Nephron (organoid): ENCODE measurements around the gene RIMS4.
A peak's percentile ranks its signal among the peaks of the same experiment; 100 is the strongest.

Experiments used
- H3K27ac Mint-ChIP-seq, 3 experiments: 2 replicates each; pipeline ENCODE4 v1.8.0; 2020; ENCODE audit warnings: mixed read lengths in 3 of 3, mild to moderate bottlenecking in 2 of 3, moderate library complexity in 1 of 3
- H3K27me3 Mint-ChIP-seq: 2 replicates; pipeline ENCODE4 v1.8.0; 2021; ENCODE audit warnings: low read depth, mild to moderate bottlenecking, moderate library complexity, mixed read lengths
- H3K36me3 Mint-ChIP-seq: 2 replicates; pipeline ENCODE4 v1.8.0; 2020; ENCODE audit warnings: low read depth, mixed read lengths
- H3K4me1 Mint-ChIP-seq: 2 replicates; pipeline ENCODE4 v1.8.0; 2020; ENCODE audit warnings: mixed read lengths
- H3K4me3 Mint-ChIP-seq, 3 experiments: 2 replicates each; pipeline ENCODE4 v1.8.0; 2020; ENCODE audit warnings: mild to moderate bottlenecking in 3 of 3, mixed read lengths in 3 of 3, moderate library complexity in 2 of 3
- H3K9me3 Mint-ChIP-seq: 2 replicates; pipeline ENCODE4 v1.8.0; 2020; ENCODE audit warnings: mixed read lengths
- TF ChIP-seq, protein P1 (sequence below), 3 experiments: fragments of 200-600 bp; sonication (generic); IDR thresholded peaks; one replicate each; pipeline ENCODE4 v1.5.0; 2021; ENCODE audit warnings: antibody characterized with exemption in 3 of 3; ENCODE audit not compliant: unreplicated experiment in 3 of 3

The RIMS4 gene

DNA sequence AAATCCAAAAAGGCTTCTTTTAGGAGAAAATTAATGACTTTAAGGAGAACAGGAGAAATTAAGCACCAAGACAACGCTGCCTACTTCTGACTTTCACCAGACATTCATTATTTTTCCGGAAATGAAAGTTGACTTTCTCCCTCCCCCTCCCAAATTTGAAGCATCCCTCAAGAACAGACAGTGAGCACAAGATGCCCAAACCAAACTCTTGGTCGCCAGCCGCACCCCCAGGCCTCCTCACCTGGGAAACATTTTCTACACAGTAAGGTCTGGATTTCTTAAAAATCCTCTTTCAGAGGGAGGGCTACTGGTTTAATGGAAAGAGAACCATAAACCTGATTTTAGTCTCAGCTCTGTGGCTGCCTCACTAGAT, 2.7 kb downstream of the RIMS4 start:
- H3K4me3 Mint-ChIP-seq: peak overlapping the region in 2 of 3 experiments; percentile 7 to 88
- peaks cover 74% of the 10 kb centered on the region for H3K4me1 Mint-ChIP-seq
- no peaks in the 10 kb centered on the region for H3K36me3 Mint-ChIP-seq
- TF ChIP-seq, protein P1, sequence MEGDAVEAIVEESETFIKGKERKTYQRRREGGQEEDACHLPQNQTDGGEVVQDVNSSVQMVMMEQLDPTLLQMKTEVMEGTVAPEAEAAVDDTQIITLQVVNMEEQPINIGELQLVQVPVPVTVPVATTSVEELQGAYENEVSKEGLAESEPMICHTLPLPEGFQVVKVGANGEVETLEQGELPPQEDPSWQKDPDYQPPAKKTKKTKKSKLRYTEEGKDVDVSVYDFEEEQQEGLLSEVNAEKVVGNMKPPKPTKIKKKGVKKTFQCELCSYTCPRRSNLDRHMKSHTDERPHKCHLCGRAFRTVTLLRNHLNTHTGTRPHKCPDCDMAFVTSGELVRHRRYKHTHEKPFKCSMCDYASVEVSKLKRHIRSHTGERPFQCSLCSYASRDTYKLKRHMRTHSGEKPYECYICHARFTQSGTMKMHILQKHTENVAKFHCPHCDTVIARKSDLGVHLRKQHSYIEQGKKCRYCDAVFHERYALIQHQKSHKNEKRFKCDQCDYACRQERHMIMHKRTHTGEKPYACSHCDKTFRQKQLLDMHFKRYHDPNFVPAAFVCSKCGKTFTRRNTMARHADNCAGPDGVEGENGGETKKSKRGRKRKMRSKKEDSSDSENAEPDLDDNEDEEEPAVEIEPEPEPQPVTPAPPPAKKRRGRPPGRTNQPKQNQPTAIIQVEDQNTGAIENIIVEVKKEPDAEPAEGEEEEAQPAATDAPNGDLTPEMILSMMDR (IDR thresholded peaks at IDR 0.05; ENCODE audit: unreplicated experiment in 3 of 3): no peak
- peak overlapping the region in 1 of 3 experiments; percentile 20 for H3K27ac Mint-ChIP-seq
- H3K9me3 Mint-ChIP-seq: peaks cover 13% of the 10 kb centered on the region
- peaks cover 62% of the 10 kb centered on the region for H3K27me3 Mint-ChIP-seq

DNA sequence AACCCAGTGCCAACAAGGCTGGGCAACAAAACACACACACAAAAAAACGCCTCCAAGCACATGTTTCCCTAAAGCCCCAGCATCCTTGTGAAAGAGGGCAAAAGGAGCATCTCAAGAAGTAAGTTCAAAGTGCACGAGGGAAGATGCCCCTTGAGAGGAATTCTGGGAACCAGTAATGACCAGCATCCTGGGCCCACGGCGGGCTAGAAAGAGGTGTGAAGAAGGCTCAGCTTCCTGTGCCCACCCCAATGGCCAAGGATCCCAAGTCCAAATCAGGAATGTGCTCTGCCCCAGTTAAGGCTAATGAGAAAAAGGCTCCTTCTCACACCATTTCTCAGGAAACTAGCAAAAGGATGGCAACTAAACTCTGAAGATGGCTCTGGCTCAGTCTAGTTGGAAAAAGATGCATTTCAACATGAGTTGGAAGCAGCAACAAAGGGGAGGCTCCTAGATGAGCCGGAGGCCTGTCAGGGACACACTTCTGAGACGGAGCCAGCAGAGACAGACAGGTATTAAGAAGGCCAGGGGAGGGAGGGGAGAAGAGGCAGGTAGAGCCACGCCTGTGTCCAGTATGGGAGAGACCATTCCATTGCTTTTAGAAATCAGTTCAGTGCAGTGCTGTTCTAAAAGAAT, 3.2 kb downstream of the RIMS4 start:
- peaks cover 78% of the 10 kb centered on the region for H3K4me1 Mint-ChIP-seq
- H3K36me3 Mint-ChIP-seq: no peaks in the 10 kb centered on the region
- H3K9me3 Mint-ChIP-seq: peaks cover 11% of the 10 kb centered on the region
- peak overlapping the region in 1 of 3 experiments; percentile 20 for H3K27ac Mint-ChIP-seq
- H3K4me3 Mint-ChIP-seq: peak overlapping the region in 2 of 3 experiments; percentile 10 to 88
- TF ChIP-seq, protein P1 (IDR thresholded peaks at IDR 0.05; ENCODE audit: unreplicated experiment in 3 of 3): no peak
- peaks cover 60% of the 10 kb centered on the region for H3K27me3 Mint-ChIP-seq

DNA sequence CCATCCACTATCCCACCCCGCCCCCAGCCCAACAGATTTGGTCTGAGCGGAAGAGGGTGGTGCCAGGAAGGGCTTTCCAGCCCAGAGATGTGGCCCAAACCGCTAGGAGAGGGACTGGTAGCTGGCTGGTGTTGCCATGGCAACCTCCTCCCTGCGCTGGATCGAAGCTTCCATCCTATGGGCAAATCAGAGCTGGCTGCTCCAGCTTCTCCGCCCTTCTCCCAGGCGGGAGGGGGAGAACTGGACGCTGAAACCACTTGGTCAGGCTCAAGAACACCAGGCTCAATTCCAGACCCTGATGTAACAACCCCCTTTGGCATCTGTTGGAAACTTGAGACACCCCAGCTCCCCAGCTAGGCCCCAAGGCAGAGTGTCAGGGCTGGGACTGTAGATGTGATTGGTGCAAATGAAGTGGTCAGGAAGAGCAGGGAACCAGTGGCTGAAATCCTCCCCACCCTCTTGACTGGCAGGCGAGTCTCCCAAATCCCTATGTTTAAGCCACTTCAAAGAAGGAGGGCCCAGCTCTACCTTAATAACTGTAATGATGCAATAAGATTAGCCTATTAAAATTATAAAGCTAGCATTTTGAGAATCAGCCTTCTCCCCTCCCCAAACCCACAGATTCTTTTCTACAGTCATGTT, 4.2 kb downstream of the RIMS4 start:
- H3K27ac Mint-ChIP-seq: peak overlapping the region in 2 of 3 experiments; percentile 42 to 84
- peaks cover 7% of the 10 kb centered on the region for H3K9me3 Mint-ChIP-seq
- no peaks in the 10 kb centered on the region for H3K36me3 Mint-ChIP-seq
- peaks cover 55% of the 10 kb centered on the region for H3K27me3 Mint-ChIP-seq
- peaks cover 80% of the 10 kb centered on the region for H3K4me1 Mint-ChIP-seq
- H3K4me3 Mint-ChIP-seq: peak overlapping the region in 2 of 3 experiments; percentile 34 to 50
- TF ChIP-seq, protein P1 (IDR thresholded peaks at IDR 0.05; ENCODE audit: unreplicated experiment in 3 of 3): no peak

DNA sequence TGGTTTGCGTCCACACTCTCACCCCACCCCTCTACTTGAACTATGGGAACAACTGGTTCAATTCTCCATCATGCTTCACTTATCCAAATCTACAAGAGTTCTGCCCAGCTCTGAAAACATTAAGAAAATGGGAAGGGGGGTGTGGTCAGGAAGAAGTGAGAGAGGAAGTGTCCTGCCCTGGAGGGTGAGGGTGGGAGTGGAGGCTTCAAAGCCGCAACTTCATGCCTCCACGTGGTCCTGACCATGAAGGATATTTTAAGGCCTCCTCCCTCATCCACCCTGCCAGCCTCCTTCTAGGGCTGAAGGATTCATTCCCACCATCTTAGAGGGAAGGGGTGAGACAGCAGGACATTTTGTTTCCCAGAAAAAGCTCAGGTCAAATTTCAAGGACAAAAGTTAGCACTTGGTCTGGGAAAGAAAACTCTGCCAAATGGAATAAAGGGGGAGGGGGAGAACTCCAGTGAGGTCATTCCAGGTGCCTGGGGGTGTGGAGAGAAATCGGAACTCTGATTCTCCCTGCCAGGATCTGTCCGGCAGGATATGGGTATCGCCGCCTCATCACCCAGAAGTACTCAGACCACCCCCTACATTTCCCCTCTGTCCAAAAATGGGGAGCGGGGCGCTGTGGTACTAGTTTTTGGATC, 4.9 kb downstream of the RIMS4 start:
- peaks cover 49% of the 10 kb centered on the region for H3K27me3 Mint-ChIP-seq
- peak overlapping the region in 1 of 3 experiments; percentile 22 for H3K4me3 Mint-ChIP-seq
- H3K36me3 Mint-ChIP-seq: no peaks in the 10 kb centered on the region
- TF ChIP-seq, protein P1 (IDR thresholded peaks at IDR 0.05; ENCODE audit: unreplicated experiment in 3 of 3): no peak
- no peak overlapping the region for H3K27ac Mint-ChIP-seq
- peaks cover 81% of the 10 kb centered on the region for H3K4me1 Mint-ChIP-seq
- peaks cover 3% of the 10 kb centered on the region for H3K9me3 Mint-ChIP-seq

DNA sequence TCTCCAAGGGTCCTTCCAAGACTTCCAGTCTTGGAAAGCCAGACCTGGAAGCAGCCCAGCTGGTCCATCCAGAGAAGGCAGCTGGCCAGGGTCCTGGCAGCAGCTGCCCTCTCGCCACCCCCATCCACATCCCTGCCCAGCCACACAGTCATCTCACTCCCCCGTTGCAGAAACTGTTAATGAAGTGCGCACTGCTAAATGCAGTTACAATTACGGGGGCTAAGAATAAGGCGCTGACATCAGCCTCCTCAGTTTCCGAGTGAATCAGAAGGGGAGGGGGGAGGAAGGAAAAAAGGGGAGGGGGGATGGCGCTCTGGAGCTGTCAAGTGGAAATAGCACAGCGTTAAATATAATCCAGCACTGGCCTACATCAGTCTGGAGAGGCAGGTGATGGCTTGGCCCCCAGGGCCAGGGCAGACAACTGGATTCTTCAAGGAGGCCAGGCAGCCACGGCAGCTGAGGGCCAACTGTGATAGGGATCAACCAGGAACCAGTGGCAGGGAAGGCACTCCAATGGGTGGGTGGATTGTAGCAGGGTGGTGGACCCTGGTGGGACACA, 6.9 kb downstream of the RIMS4 start:
- TF ChIP-seq, protein P1 (IDR thresholded peaks at IDR 0.05; ENCODE audit: unreplicated experiment in 3 of 3): no peak
- Mint-ChIP-seq H3K27ac (peak overlapping the region in 2 of 3 experiments; percentile 7 to 42), H3K4me3 (peak overlapping the region in 1 of 3 experiments; percentile 45), H3K9me3 (peaks cover 3% of the 10 kb centered on the region), H3K27me3 (peaks cover 41% of the 10 kb centered on the region), H3K36me3 (no peaks in the 10 kb centered on the region), H3K4me1 (peaks cover 77% of the 10 kb centered on the region)
